Fibroblast of skin of back (primary cell): ENCODE measurements around the gene FXYD7.

ENCODE experiments used
- DNase-seq: peaks from one replicate; pipeline ENCODE4 v3.0.0-alpha.2; 2013

FXYD7 gene

GRCh38 chr19:35110974-35111373, 32.1 kb upstream of the FXYD7 start:
- no peak for DNase-seq

DNA sequence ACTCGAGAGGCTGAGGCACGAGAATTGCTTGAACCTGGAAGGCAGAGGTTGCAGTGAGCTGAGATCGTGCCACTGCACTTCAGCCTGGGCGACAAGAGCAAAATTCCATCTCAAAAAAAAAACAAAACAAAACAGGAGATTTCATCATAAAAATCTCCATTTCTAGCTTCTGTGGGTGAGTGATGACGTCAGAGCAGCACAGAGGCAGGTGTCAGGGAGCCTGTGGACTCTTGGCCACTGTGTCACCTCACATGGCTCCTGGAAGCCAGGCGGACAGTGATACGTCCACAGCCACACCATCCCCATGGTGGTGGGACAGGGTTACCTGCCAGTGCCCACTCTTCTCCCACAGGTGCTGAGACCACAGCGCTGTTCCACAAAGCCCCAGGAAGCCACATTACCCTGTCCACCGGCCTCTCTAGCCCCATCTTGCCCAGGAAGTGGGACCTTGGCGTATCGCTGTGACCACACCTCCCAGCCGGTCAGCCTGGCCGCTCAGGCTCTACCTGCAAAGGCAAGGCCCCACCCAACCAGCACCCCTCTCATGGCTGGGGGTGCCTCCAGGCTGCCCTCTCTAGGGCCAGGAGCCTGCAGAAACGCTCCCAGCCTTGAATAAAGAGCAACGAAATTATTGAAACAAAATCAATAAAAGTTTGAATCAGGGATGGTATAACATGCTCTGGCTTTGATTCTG, 29.9 kb upstream of the FXYD7 start:
- DNase-seq = no peak

- DNase-seq = peak; percentile 52
These were observed 28.5 kb upstream of the FXYD7 start for GRCh38 chr19:35114353-35115176.

DNA sequence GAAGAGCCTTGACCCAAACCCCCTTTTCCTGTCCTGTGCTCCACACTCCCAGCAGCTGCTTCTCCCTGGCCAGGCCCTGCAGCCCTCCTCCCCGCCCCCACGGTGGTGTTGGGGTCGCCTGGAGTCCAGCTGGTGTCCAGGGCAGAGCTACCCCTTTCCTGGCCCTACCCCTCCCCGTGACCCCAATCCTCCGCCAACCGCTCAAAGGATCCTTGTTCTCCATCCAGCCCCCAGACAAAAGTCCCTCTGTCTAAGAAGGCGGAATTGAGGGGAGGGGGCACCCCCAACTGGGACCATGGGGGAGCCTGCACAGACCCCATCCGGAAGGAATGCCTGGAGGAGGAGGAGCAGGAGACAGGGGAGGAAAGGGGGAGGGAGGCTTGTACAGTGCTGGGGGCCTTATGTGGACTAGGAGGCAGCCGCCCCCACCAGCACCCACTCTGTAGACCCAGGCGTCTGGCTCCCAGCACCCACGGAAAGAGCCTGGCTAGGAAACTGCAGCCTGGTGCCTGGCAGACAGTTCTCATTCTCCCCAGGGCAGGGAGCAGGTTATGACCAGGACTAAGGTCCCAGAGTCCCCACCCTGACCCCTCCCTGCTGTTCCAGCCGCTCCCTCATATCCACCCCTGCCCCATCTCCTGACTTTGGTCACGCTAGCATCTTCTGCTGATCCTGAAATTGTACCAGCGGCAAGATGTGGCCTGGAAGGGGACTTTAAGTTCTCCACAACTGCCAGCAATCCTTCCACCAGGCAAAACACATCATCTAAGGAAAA, 27.7 kb upstream of the FXYD7 start, which contains the start of gene FXYD3:
Gene FXYD3 (plus strand): TSS at position 647 of the 775 bp plus-strand sequence. CDS start 3,554 bp downstream, outside the sequence.
- no peak for DNase-seq

GRCh38 chr19:35116072-35116801, 26.8 kb upstream of the FXYD7 start:
- no peak for DNase-seq

DNA sequence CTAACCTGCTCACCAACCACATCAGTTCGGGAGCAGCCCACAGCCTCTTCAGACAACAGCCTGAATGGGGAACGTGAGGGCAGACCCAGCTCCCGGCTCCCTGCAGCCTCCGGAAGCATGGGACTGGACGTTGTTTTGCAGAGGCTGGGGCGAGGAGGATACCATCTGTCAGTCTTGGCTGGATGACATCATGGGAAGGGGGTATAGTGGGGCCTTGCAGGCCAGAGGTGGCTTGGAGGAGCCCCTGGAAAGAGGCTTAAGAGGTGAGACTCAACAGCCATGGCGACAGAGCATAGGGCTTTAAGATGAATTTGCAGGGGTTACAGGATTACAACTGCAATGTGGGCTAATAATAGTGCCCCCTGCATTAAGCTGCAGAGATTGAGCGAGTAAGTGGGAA, 25.9 kb upstream of the FXYD7 start:
- DNase-seq = no peak

DNA sequence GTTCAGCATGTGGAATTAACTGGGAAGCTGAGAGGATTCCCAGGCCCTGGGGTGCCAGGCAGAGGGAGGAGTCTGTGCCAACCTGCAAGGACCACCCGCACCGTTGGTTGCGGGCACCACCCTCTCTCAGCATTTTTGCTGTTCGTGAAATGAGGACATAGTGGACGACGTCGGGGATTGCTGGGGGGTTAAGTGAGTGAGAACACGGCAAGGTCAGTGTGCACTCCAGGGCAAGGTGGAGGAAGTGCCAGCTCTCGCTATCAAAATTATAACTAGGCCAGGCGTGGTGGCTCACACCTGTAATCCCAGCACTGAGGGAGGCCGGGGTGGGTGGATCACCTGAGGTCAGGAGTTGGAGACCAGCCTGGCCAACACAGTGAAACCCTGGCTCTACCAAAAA, 25.3 kb upstream of the FXYD7 start:
- DNase-seq = no peak

DNA sequence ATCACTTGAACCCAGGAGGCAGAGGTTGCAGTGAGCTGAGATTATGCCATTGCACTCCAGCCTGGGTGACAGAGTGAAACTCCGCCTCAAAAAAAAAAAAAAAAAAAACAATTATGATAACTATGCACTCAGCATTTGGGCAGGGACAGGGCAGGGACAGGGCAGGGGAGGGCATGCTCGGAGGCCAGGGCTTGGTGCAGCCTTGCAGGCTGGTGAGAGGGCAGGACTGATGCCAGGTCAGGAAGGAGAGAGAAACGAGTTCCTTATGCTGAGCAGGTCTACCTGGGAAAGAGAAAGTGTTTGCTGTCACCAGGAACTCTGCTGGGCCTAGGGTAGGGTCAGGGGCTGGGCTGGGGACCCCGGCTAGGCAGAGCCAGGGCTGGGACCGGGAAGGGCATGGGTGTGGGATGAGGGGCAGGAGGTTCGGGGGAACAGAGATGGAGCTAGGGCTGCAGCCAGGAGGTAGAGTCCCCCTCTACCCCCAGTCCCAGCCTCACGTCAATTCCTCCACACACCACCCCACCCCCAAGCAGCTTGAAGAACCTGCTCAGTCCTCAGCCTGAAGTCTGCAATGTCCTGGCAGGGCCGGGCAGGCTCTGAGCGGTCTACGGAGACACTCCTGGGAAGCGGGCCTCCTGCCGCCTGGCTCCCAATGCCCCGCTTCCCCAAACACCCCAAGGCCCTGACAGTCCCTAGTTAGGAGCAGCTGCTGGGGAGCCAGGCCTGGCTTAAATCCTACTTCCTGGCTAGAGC, 24.6 kb upstream of the FXYD7 start:
- no peak for DNase-seq

GRCh38 chr19:35119091-35119490, 24.0 kb upstream of the FXYD7 start:
- no peak for DNase-seq

- no peak for DNase-seq
These were observed 23.4 kb upstream of the FXYD7 start for GRCh38 chr19:35119578-35120155.

DNA sequence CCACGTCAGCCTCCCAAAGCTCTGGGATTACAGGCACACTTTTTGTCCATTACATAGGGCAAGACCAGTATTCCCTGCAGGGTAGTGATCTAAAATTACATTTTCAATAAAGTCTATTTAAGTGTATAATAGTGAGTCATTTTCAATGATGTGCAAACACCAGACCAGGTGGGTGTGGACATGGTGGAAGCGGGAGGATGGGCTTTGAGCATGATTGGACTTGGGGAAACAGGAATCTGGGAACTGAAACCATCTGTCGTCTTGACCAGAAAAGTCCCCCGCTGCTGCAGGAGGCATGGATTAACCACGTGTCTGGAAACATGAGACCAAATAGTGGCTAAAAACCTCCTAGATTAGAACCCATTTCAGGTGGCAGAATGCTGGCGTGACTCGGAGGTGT, 22.6 kb upstream of the FXYD7 start:
- peak; percentile 82 for DNase-seq

DNA sequence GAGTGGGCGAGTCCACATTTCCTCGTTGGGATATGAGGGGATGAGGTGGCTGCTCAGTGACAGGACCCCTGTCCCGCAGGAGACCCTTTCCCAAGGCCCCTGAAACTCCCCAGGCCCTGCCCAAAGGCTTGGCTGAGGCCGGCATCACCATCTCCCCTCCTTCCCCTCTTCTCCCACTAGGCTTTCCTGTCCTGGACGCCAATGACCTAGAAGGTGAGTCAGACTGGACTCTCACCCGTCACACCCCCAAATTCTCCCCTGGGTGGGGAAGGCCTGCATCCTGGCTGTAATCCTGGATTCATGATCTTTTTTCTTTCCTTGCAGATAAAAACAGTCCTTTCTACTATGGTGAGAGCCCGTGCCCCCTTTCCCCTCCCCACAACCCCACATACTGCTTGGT, 22.2 kb upstream of the FXYD7 start:
- DNase-seq = no peak

DNA sequence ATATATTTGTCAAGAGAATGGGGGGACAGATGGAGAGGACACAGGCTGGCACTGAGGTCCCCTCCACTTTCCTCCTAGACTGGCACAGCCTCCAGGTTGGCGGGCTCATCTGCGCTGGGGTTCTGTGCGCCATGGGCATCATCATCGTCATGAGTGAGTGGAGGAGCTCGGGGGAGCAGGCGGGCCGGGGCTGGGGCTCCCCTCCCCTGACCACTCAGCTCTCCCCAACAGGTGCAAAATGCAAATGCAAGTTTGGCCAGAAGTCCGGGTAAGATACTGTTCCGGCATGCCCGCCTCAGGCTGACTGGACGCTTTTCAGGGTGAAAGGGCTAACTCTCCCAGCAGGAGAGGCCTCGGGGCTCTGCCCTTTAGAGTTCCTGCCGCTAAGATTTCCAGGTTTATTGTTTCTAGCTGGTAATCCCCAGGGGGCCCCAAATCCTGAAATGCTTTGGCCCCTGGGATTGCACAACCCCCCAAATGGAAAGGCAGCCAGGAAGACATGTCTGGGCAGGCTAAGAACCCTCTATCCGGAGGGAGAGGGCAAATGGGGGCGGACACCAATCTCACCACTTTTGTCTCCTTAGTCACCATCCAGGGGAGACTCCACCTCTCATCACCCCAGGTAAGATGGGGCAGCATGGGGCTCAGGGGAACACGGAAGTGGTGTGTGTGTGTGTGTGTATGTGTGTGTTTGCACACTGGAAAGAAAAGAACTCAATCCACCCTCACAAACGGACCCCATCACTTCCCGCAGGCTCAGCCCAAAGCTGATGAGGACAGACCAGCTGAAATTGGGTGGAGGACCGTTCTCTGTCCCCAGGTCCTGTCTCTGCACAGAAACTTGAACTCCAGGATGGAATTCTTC, 20.1 kb upstream of the FXYD7 start:
- no peak for DNase-seq

GRCh38 chr19:35123573-35123972, 19.5 kb upstream of the FXYD7 start:
- DNase-seq = peak; percentile 59

DNA sequence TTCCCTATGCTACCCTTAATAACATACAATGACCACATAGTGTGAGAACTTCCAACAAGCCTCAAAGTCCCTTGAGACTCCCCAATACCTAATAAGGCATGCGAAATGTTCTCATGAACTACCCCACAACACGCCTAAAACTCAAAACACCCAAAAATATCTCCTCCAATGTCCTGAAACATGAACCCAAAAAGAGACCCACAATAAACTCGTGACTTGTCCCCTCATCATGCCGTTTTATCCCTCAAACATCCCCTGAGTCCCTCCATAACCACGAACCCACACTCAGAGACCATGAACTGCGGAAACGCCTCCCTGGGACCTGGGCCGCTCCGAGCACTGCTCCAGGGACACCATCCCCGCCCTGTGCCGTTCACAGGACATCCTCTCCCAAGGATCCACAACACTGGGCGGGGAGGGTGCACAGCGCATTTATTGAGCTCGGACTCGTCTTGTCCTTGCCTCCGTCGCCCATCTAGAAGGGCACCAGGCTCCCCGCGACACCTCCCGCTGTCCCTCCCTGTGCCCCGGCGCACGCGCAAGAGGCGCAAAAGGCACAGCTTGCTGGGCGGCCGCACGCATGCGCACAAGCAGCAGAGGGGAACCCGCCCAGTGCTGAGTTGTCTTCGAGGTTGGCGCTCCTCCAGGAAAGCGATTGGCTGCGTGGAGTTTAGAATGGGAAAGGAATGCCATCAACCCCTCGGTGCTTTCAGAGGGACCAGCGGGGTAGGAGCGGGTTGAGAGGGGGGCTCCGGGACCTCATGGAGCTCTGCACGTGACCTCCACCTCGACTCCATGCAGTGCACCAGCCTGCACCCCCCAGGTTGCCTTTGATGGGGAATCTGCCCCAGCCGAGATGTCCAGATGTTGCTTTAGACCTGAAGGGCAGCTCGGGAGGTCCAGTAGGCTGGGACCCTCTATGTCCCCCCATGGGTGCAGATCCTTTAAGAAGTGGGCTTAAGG, 18.7 kb upstream of the FXYD7 start:
- peak; percentile 94 for DNase-seq

- no peak for DNase-seq
These were observed 17.8 kb upstream of the FXYD7 start for GRCh38 chr19:35125270-35125717.

DNA sequence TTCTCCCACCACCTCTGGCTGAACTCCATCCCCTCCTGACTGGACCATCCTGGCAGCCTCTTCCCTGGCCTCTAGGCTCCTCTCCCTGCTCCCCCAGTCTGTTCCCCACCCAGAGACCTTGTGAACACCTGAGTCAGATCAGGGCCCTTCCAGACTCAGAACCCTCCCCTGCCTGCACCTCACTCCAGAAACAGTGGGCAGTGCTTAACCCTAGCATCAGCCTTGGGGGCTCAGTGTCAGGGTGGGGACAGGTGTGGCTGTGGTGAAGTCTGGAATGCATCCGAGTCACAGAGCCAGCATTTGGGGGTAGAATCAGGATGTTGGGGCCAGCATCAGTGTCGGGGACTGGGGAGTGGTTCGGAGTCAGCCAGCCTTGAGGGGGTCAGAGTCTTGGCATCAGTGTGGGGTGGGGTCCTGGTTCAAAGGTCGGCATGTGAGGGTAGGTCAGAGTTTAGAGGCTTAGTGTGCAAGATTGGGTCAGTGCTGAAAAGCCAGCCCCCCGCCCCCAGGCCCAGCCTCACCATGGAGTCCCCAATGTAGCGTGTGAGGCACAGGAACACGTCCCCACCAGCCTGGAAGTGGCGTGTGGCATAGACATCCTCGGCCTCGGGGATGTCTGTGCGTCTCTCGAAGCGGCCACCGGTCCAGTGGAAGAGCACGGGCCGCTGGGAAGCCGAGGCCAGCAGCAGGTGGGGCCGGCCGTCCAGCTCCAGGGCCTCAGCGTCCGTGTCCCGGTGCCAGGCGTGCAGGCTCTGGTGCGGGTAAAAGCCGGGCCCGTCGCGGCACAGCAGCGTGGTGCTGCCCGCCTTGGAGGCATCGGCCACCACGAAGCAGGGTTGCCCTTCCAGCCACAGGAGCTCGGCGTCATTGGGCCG, 17.1 kb upstream of the FXYD7 start:
- DNase-seq = no peak

DNA sequence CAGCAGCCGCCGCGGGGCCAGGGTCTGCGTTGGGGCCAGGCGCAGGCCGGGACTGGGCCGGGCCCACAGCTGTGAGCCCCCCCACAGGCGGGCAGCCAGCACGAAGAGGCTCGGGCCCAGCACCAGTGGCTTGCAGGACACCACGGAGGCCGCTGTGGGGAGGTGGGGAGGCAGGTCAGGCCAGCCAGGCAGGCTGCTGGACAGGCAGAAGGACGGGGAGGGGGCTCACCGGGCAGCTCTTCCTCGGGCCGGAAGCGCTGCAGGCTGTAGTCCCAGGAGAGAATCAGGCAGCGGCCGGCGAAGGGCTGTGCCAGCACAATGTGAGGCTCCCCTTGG, 16.5 kb upstream of the FXYD7 start:
- DNase-seq = no peak
